Fibroblast of pulmonary artery (primary cell): ENCODE results near the gene BOLA1.
"Not testable (repeated sequence)": the region's sequence is repeated elsewhere in the genome, so short reads cannot be mapped to it uniquely, and the experiment has no call there.

Experiments used
- DNase-seq: peaks from one replicate; pipeline ENCODE4 v3.0.0-alpha.2; 2010; ENCODE audit warnings: low read depth
- H3K4me3 ChIP-seq: replicated peaks from 2 replicates; pipeline ENCODE4 v1.5.1; 2011; ENCODE audit warnings: low read depth, mild to moderate bottlenecking, control low read depth, low read length, moderate library complexity
- CTCF ChIP-seq: IDR thresholded peaks from 2 replicates; pipeline ENCODE4 v1.5.1; 2011; ENCODE audit warnings: mild to moderate bottlenecking, control low read depth, low read length, inconsistent platforms; ENCODE audit errors: missing control alignments

Gene BOLA1

GRCh38 chr1:149936992-149937705 lies 37.8 kb downstream of the BOLA1 start:
- TF ChIP-seq CTCF, result no peak
- DNase-seq, result peak; percentile 45
- H3K4me3 ChIP-seq, result peak overlapping the region; percentile 87

GRCh38 chr1:149937759-149938158 lies 38.4 kb downstream of the BOLA1 start:
- no peak for TF ChIP-seq CTCF
- H3K4me3 ChIP-seq, result no peak overlapping the region
- no peak for DNase-seq

GRCh38 chr1:149938668-149939003 lies 39.3 kb downstream of the BOLA1 start:
- H3K4me3 ChIP-seq, result peak overlapping the region; percentile 37

GRCh38 chr1:149940427-149940826 lies 41.1 kb downstream of the BOLA1 start:
- TF ChIP-seq CTCF, result no peak
- H3K4me3 ChIP-seq, result no peak overlapping the region
- no peak for DNase-seq

More at GRCh38 chr1:149938668-149939003, 39.3 kb downstream of the BOLA1 start:
- DNase-seq, result not testable (repeated sequence)

GRCh38 chr1:149942207-149942606 lies 42.8 kb downstream of the BOLA1 start:
- peak; percentile 44 for TF ChIP-seq CTCF
- DNase-seq, result peak; percentile 56
- no peak overlapping the region for H3K4me3 ChIP-seq

- no peak for TF ChIP-seq CTCF
- DNase-seq, result no peak
- H3K4me3 ChIP-seq, result no peak overlapping the region
Measured at GRCh38 chr1:149942885-149943284, 43.5 kb downstream of the BOLA1 start.

- DNase-seq, result no peak
- no peak for TF ChIP-seq CTCF
- H3K4me3 ChIP-seq, result no peak overlapping the region
Measured at GRCh38 chr1:149945206-149945605, 45.8 kb downstream of the BOLA1 start.
